ENCODE measurements around the gene TRAF5.

TRAF5 gene

GRCh38 chr1:211340622-211341507 is 14.2 kb downstream of the TRAF5 start:
- Histone ChIP-seq H3K9me3 (replicated peaks; ENCODE audit: insufficient read depth, low read length) (no peaks in the 10 kb centered on the region), H3K27me3 (replicated peaks; ENCODE audit: insufficient read depth, low read length) (no peaks in the 10 kb centered on the region), H3K4me2 (ENCODE audit: low read depth, low read length) (peak overlapping the region; percentile 15; the same call in 1 of the 2 replicates), H4K20me1 (ENCODE audit: insufficient read depth, low read length) (no peaks in the 10 kb centered on the region), H3K4me3 (ENCODE audit: low read length) (no peak overlapping the region), H3K79me2 (ENCODE audit: low read length) (peaks cover 58% of the 10 kb centered on the region), H3K9ac (ENCODE audit: low read length) (no peak overlapping the region), H3K9me2 (replicated peaks; ENCODE audit: insufficient read depth, low read length) (no peaks in the 10 kb centered on the region), H2AFZ (ENCODE audit: low read length) (no peak overlapping the region), H3K27ac (ENCODE audit: low read length) (no peak overlapping the region), H3F3A (ENCODE audit: insufficient read depth, low read length) (peaks cover 10% of the 10 kb centered on the region), H3K4me1 (ENCODE audit: low read length) (peaks cover 46% of the 10 kb centered on the region), H3K36me3 (replicated peaks; ENCODE audit: insufficient read depth, low read length) (no peaks in the 10 kb centered on the region)
- TF ChIP-seq EZH2phosphoT487 (IDR thresholded peaks at IDR 0.05; ENCODE audit: low read length): no peak
- no peak for TF ChIP-seq EZH2 (optimal IDR thresholded peaks at IDR 0.05; ENCODE audit: low read depth, low read length)
- TF ChIP-seq CTCF (IDR thresholded peaks at IDR 0.05; ENCODE audit: low read length): no peak
- DNase-seq: peak; percentile 43

GRCh38 chr1:211341999-211342398 is 15.4 kb downstream of the TRAF5 start:
- Histone ChIP-seq H3K4me3 (ENCODE audit: low read length) (no peak overlapping the region), H2AFZ (ENCODE audit: low read length) (no peak overlapping the region), H3K79me2 (ENCODE audit: low read length) (peaks cover 53% of the 10 kb centered on the region), H3K4me2 (ENCODE audit: low read depth, low read length) (no peak overlapping the region), H3K27ac (ENCODE audit: low read length) (no peak overlapping the region), H3K4me1 (ENCODE audit: low read length) (peaks cover 34% of the 10 kb centered on the region), H4K20me1 (ENCODE audit: insufficient read depth, low read length) (no peaks in the 10 kb centered on the region), H3K36me3 (replicated peaks; ENCODE audit: insufficient read depth, low read length) (no peaks in the 10 kb centered on the region), H3K9ac (ENCODE audit: low read length) (no peak overlapping the region), H3K27me3 (replicated peaks; ENCODE audit: insufficient read depth, low read length) (no peaks in the 10 kb centered on the region), H3K9me2 (replicated peaks; ENCODE audit: insufficient read depth, low read length) (no peaks in the 10 kb centered on the region), H3K9me3 (replicated peaks; ENCODE audit: insufficient read depth, low read length) (no peaks in the 10 kb centered on the region), H3F3A (ENCODE audit: insufficient read depth, low read length) (no peaks in the 10 kb centered on the region)
- no peak for TF ChIP-seq EZH2 (optimal IDR thresholded peaks at IDR 0.05; ENCODE audit: low read depth, low read length)
- TF ChIP-seq EZH2phosphoT487 (IDR thresholded peaks at IDR 0.05; ENCODE audit: low read length): no peak
- TF ChIP-seq CTCF (IDR thresholded peaks at IDR 0.05; ENCODE audit: low read length): no peak
- no peak for DNase-seq

GRCh38 chr1:211343607-211344006 is 17.0 kb downstream of the TRAF5 start:
- TF ChIP-seq EZH2 (optimal IDR thresholded peaks at IDR 0.05; ENCODE audit: low read depth, low read length) (no peak), CTCF (IDR thresholded peaks at IDR 0.05; ENCODE audit: low read length) (no peak), EZH2phosphoT487 (IDR thresholded peaks at IDR 0.05; ENCODE audit: low read length) (no peak)
- Histone ChIP-seq H3K27me3 (replicated peaks; ENCODE audit: insufficient read depth, low read length) (no peaks in the 10 kb centered on the region), H3K79me2 (ENCODE audit: low read length) (peaks cover 39% of the 10 kb centered on the region), H3K9me3 (replicated peaks; ENCODE audit: insufficient read depth, low read length) (no peaks in the 10 kb centered on the region), H3K4me1 (ENCODE audit: low read length) (peaks cover 25% of the 10 kb centered on the region), H3K36me3 (replicated peaks; ENCODE audit: insufficient read depth, low read length) (no peaks in the 10 kb centered on the region), H4K20me1 (ENCODE audit: insufficient read depth, low read length) (no peaks in the 10 kb centered on the region), H3K4me3 (ENCODE audit: low read length) (no peak overlapping the region), H3F3A (ENCODE audit: insufficient read depth, low read length) (no peaks in the 10 kb centered on the region), H3K9me2 (replicated peaks; ENCODE audit: insufficient read depth, low read length) (no peaks in the 10 kb centered on the region), H3K9ac (ENCODE audit: low read length) (no peak overlapping the region), H3K27ac (ENCODE audit: low read length) (no peak overlapping the region), H2AFZ (ENCODE audit: low read length) (no peak overlapping the region), H3K4me2 (ENCODE audit: low read depth, low read length) (no peak overlapping the region)
- DNase-seq: no peak
